SU-DHL-6 (cell line): ENCODE measurements around the gene CCDC18.

Experiments
- EZH2phosphoT487 ChIP-seq: fragments of 200-600 bp; sonication (generic), shearing (Covaris generic); conservative IDR thresholded peaks from 2 replicates; pipeline ENCODE4 v1.6.1; 2018; ENCODE audit warnings: mild to moderate bottlenecking, antibody characterized with exemption, low read length, moderate library complexity, mixed read lengths
- TF ChIP-seq, protein P1 (sequence below): fragments of 200-600 bp; sonication (generic); IDR thresholded peaks from one replicate; pipeline ENCODE4 v1.5.1; 2017; ENCODE audit warnings: antibody characterized with exemption, mild to moderate bottlenecking, low read length, moderate library complexity; ENCODE audit not compliant: insufficient read depth, poor library complexity, severe bottlenecking

DNA sequence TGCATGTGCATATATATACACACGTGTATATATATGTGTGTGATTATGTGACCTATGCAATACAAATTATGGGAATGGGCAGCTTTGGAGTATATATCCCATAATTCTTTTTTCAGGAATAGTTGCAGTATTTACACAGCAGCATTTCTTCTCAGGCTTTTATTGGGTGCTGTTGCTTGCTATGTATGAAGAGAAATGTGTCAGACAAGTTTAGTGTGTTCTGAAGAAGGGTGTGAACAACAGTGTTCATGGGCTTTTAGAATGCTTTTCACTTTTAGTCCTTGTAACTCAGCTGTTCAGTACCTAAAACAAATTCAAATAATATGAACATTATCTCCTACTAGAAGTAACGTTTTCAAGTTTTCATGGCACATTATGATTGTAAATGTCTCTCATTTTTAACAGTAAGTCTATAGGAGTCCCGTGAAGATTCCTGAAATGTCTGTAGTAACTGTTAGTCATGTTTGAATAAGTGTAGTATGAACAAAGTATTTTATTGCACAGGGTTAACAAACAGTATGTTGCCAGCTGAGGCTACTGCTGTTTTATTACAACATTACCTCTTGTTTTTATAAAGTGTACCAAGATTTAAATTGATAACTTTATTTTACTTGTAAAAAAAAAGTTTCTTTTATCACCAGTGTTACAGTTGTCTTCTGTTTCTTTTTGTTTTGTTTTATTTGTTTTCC, 42.8 kb upstream of the CCDC18 start:
- TF ChIP-seq EZH2phosphoT487 = no peak
- TF ChIP-seq, protein P1, sequence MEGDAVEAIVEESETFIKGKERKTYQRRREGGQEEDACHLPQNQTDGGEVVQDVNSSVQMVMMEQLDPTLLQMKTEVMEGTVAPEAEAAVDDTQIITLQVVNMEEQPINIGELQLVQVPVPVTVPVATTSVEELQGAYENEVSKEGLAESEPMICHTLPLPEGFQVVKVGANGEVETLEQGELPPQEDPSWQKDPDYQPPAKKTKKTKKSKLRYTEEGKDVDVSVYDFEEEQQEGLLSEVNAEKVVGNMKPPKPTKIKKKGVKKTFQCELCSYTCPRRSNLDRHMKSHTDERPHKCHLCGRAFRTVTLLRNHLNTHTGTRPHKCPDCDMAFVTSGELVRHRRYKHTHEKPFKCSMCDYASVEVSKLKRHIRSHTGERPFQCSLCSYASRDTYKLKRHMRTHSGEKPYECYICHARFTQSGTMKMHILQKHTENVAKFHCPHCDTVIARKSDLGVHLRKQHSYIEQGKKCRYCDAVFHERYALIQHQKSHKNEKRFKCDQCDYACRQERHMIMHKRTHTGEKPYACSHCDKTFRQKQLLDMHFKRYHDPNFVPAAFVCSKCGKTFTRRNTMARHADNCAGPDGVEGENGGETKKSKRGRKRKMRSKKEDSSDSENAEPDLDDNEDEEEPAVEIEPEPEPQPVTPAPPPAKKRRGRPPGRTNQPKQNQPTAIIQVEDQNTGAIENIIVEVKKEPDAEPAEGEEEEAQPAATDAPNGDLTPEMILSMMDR = no peak
